Body of pancreas (tissue), 4 donors: ENCODE data around the gene HYAL1.

Experiments
- CTCF ChIP-seq, 7 experiments: fragments of 450-650 bp in 4 of 7; fragments of 200-600 bp in 3 of 7; sonication (generic) in 3 of 7; IDR thresholded peaks; one replicate each; pipeline ENCODE4 v1.5.1; 2016 to 2019; ENCODE audit warnings: antibody characterized with exemption in 7 of 7
- POLR2A ChIP-seq, 3 donors: fragments of 450-650 bp; IDR thresholded peaks; one replicate each; pipeline ENCODE4 v1.6.1; 2016; ENCODE audit warnings: antibody characterized with exemption in 3 of 3, mild to moderate bottlenecking in 2 of 3

GRCh38 chr3:50304601-50305000 is 1.2 kb upstream of the HYAL1 start:
- TF ChIP-seq CTCF (IDR thresholded peaks at IDR 0.05) (no peak), POLR2A (IDR thresholded peaks at IDR 0.05) (no peak)
